ENCODE data around the gene NCEH1. TPM values are rescaled to one million over a fixed set of nuclear protein-coding genes. Genes with fewer than 3 reads are reported as not detected.

NCEH1 gene
- total RNA-seq, 1 donor from 2014 or later: 4.5 TPM

GRCh38 chr3:172635588-172635987 lies 75.3 kb downstream of the NCEH1 start:
- intact Hi-C loops (cut with micrococcal nuclease): no loop called here
- Mint-ChIP-seq H3K9me3 (no peaks in the 10 kb centered on the region), H3K36me3 (ENCODE audit: low read depth) (peaks cover 43% of the 10 kb centered on the region), H3K4me1 (no peaks in the 10 kb centered on the region), H3K27me3 (no peaks in the 10 kb centered on the region), H3K27ac (no peak overlapping the region), H3K4me3 (no peak overlapping the region)
- ChIA-PET CTCF (interaction anchor here (1.3 kb wide), 1 partner anchor 9 kb away, joined by 3 read pairs; no protein-coding TSS in a partner anchor), POLR2A (no interaction called here)
- DNase-seq (no peak), ATAC-seq (ENCODE audit: low read depth) (peak; percentile 50)
- no peak for TF ChIP-seq CTCF (IDR thresholded peaks at IDR 0.05)

DNA sequence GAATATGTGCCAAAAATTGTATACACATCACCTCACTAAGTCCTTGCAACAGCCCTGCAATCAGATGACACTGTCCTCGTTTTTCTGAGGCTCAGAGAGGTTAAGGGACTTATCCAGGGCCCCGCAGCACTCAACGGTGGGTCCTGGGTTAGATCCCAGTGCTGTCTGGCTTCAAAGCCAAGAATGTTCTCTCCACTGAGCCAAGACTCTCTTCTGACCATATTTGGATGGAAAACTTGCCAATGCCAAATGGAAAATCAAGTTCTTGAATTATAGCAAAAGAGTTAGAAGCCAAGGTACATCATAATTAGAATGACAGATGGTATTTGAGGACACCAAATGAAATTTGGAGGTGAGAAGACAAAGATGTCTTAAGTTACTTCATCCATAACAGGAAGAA lies 75.9 kb downstream of the NCEH1 start:
- Mint-ChIP-seq H3K9me3 (no peaks in the 10 kb centered on the region), H3K27ac (no peak overlapping the region), H3K27me3 (no peaks in the 10 kb centered on the region), H3K4me3 (no peak overlapping the region), H3K36me3 (ENCODE audit: low read depth) (peaks cover 47% of the 10 kb centered on the region), H3K4me1 (no peaks in the 10 kb centered on the region)
- ATAC-seq (ENCODE audit: low read depth) (no peak), DNase-seq (no peak)
- POLR2A ChIA-PET: no interaction called here
- CTCF ChIA-PET: interaction anchor here (1.3 kb wide), 1 partner anchor 8 kb away, joined by 3 read pairs; no protein-coding TSS in a partner anchor
- intact Hi-C loops (cut with micrococcal nuclease): no loop called here
- TF ChIP-seq CTCF (IDR thresholded peaks at IDR 0.05): no peak

DNA sequence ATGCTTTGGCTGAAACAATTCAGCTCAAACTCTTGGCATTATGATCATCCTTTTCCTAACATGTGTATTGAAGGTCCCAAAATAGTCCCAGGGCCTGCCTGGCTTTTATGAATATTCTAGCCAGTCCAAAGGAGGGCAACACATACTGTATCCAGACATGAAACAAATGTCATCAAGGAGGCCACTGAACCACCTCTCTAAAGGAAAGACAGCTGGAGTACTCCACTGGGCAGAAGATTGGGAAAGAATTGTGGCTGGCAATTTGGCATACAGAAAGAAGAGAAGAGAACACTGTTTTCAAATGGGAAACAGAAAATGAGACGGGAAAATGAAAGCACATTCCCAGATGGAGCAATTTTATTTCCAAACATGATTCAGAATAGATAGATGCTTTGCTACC lies 80.6 kb downstream of the NCEH1 start:
- H3K36me3 Mint-ChIP-seq (ENCODE audit: low read depth): peaks cover 41% of the 10 kb centered on the region
- POLR2A ChIA-PET: no interaction called here
- no peaks in the 10 kb centered on the region for H3K27me3 Mint-ChIP-seq
- no peaks in the 10 kb centered on the region for H3K9me3 Mint-ChIP-seq
- DNase-seq (no peak), ATAC-seq (ENCODE audit: low read depth) (no peak)
- CTCF ChIA-PET: no interaction called here
- intact Hi-C loops (cut with micrococcal nuclease): no loop called here
- no peaks in the 10 kb centered on the region for H3K4me1 Mint-ChIP-seq
- no peak overlapping the region for H3K4me3 Mint-ChIP-seq
- no peak overlapping the region for H3K27ac Mint-ChIP-seq
- no peak for TF ChIP-seq CTCF (IDR thresholded peaks at IDR 0.05)

GRCh38 chr3:172629470-172629869 lies 81.4 kb downstream of the NCEH1 start:
- TF ChIP-seq CTCF (IDR thresholded peaks at IDR 0.05): no peak
- CTCF ChIA-PET: no interaction called here
- POLR2A ChIA-PET: no interaction called here
- no peaks in the 10 kb centered on the region for H3K9me3 Mint-ChIP-seq
- no peak overlapping the region for H3K4me3 Mint-ChIP-seq
- no peaks in the 10 kb centered on the region for H3K27me3 Mint-ChIP-seq
- ATAC-seq (ENCODE audit: low read depth): no peak
- intact Hi-C loops (cut with micrococcal nuclease): no loop called here
- no peak overlapping the region for H3K27ac Mint-ChIP-seq
- peaks cover 35% of the 10 kb centered on the region for H3K36me3 Mint-ChIP-seq (ENCODE audit: low read depth)
- no peaks in the 10 kb centered on the region for H3K4me1 Mint-ChIP-seq
- no peak for DNase-seq

GRCh38 chr3:172627057-172627809 lies 83.6 kb downstream of the NCEH1 start:
- ATAC-seq (ENCODE audit: low read depth) (no peak), DNase-seq (no peak)
- Mint-ChIP-seq H3K36me3 (ENCODE audit: low read depth) (peaks cover 16% of the 10 kb centered on the region), H3K4me3 (no peak overlapping the region), H3K27me3 (peaks cover 3% of the 10 kb centered on the region), H3K9me3 (no peaks in the 10 kb centered on the region), H3K27ac (no peak overlapping the region), H3K4me1 (no peaks in the 10 kb centered on the region)
- ChIA-PET CTCF (interaction anchor here (0.8 kb wide), 1 partner anchor 8 kb away, joined by 3 read pairs; no protein-coding TSS in a partner anchor), POLR2A (no interaction called here)
- intact Hi-C loops (cut with micrococcal nuclease): no loop called here
- no peak for TF ChIP-seq CTCF (IDR thresholded peaks at IDR 0.05)

Measured in activated B cell treated with CpG ODN at 0.5 μM for 24 hours (primary cell).